C1 segment of cervical spinal cord (tissue), 14 donors: ENCODE data around the gene DNASE1L1.

Experiments
- DNase-seq, 14 donors: peaks; one replicate each; lab custom pipeline; 2025; lab: John Stamatoyannopoulos, UW

Gene DNASE1L1

DNA sequence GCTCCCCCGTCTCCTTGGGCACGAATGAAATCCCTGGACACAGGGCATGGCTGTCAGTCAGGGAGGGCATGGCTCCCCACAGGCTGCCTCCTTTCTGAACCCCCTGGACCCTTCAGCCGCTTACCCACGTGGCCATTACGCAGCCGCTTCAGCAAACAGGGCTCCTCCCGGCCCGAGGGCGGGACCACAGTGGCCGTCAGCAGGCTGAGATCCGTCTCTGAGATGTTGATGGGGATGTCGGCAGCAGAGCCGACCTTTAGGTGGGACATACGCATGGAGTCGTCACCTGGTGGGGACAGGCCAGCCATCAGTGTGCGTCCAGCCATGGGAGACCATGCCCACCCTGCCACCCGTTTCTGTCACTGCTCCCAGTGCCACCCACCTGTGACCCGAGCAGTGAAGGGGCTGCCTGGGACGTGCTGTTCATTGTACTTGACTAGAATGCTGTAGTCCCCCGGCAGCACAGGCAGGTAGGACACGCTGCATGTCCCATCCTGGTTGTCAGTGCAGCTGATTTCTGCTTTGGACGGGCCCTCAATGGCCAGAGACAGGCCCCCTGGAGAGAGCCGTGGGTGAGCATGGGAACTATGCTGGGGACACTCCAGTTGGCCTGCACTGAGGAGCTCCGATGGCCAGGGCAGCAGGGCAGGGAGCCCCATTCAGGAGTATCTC lies 55.7 kb downstream of the DNASE1L1 start:
- DNase-seq, result no peak

- DNase-seq, result no peak
Observed at GRCh38 chrX:154352466-154352865, 56.6 kb downstream of the DNASE1L1 start.

GRCh38 chrX:154352012-154352401 lies 57.0 kb downstream of the DNASE1L1 start:
- DNase-seq, result no peak
